IMR-90 (cell line): ENCODE results near the gene TMPRSS3. TPM values are rescaled to one million over a fixed set of nuclear protein-coding genes. Genes with fewer than 3 reads are reported as not detected.

ENCODE experiments used
- ATAC-seq: fragments of 200-7000 bp; cut with Tn5 transposase; 2 replicates; pipeline ENCODE4 v1.9.1; 2020; ENCODE audit warnings: low read depth, mild to moderate bottlenecking, moderate library complexity
- BruUV-seq: library from RNA; stranded (reverse); fragments of 400-500 nt; replicated peaks from 2 replicates; lab custom pipeline; 2021; lab: Mats Ljungman, UMichigan
- CTCF ChIA-PET: fragments of 300-600 bp; formaldehyde crosslinking; extraction: SDS; loops from one replicate; lab custom pipeline; 2021; ENCODE audit warnings: antibody characterized with exemption; lab: Yijun Ruan, JAX
- POLR2A ChIA-PET: fragments of 300-600 bp; sonication (Branson Sonifier 250); formaldehyde crosslinking; loops from one replicate; lab custom pipeline; 2022; ENCODE audit warnings: antibody characterized with exemption; ENCODE audit not compliant: unreplicated experiment; lab: Charles Lee
- DNase-seq: peaks from one replicate; pipeline ENCODE4 v3.0.0; 2013
- H2AFZ ChIP-seq: replicated peaks from 2 replicates; pipeline ENCODE3; 2013; ENCODE audit warnings: low read length, mild to moderate bottlenecking; ENCODE audit not compliant: poor library complexity
- H2AK5ac ChIP-seq: 2 replicates; pipeline ENCODE4 v1.6.1; 2013; ENCODE audit warnings: low read depth, low read length, inconsistent platforms
- H2AK9ac ChIP-seq: replicated peaks from 2 replicates; pipeline ENCODE3; 2013; ENCODE audit warnings: mild to moderate bottlenecking, low read depth, low read length, moderate library complexity; ENCODE audit not compliant: poor library complexity
- H2BK120ac ChIP-seq: 2 replicates; pipeline ENCODE4 v1.6.1; 2013; ENCODE audit warnings: low read depth, low read length, inconsistent platforms
- H2BK15ac ChIP-seq: 3 replicates; pipeline ENCODE4 v1.6.1; 2013; ENCODE audit warnings: low read depth, low read length, inconsistent platforms
- H2BK20ac ChIP-seq: 2 replicates; pipeline ENCODE4 v1.6.1; 2013; ENCODE audit warnings: low read depth, mild to moderate bottlenecking, inconsistent platforms, low read length, moderate library complexity
- H2BK5ac ChIP-seq: 2 replicates; pipeline ENCODE4 v1.6.1; 2013; ENCODE audit warnings: mild to moderate bottlenecking, low read depth, low read length, inconsistent platforms; ENCODE audit not compliant: poor library complexity, severe bottlenecking
- H3K14ac ChIP-seq: replicated peaks from 2 replicates; pipeline ENCODE4 v1.6.1; 2013; ENCODE audit warnings: low read depth, low read length, inconsistent platforms
- H3K18ac ChIP-seq: 2 replicates; pipeline ENCODE4 v1.6.1; 2013; ENCODE audit warnings: low read depth, low read length, control low read depth
- H3K23ac ChIP-seq: 2 replicates; pipeline ENCODE4 v1.6.1; 2013; ENCODE audit warnings: low read depth, low read length, inconsistent platforms
- H3K27ac ChIP-seq: 2 replicates; pipeline ENCODE4 v1.5.1; 2013; ENCODE audit warnings: mild to moderate bottlenecking, control low read depth, low read length; ENCODE audit not compliant: insufficient read depth
- H3K27me3 ChIP-seq: 2 replicates; pipeline ENCODE4 v1.6.1; 2013; ENCODE audit warnings: low read length; ENCODE audit not compliant: control insufficient read depth, insufficient read depth
- H3K36me3 ChIP-seq: 2 replicates; pipeline ENCODE4 v1.6.1; 2013; ENCODE audit warnings: low read length, mixed read lengths; ENCODE audit not compliant: control insufficient read depth, insufficient read depth
- H3K4ac ChIP-seq: 2 replicates; pipeline ENCODE4 v1.6.1; 2013; ENCODE audit warnings: low read depth, low read length, inconsistent platforms
- H3K4me1 ChIP-seq: 2 replicates; pipeline ENCODE4 v1.6.1; 2013; ENCODE audit warnings: low read length, mixed read lengths; ENCODE audit not compliant: control insufficient read depth, insufficient read depth
- H3K4me2 ChIP-seq: 2 replicates; pipeline ENCODE4 v1.6.1; 2013; ENCODE audit warnings: low read depth, mild to moderate bottlenecking, control low read depth, low read length, moderate library complexity
- H3K4me3 ChIP-seq: 2 replicates; pipeline ENCODE4 v1.5.1; 2013; ENCODE audit warnings: low read depth, mild to moderate bottlenecking, control low read depth, low read length, moderate library complexity; ENCODE audit not compliant: insufficient read depth
- H3K56ac ChIP-seq: 2 replicates; pipeline ENCODE4 v1.6.1; 2013; ENCODE audit warnings: low read length, inconsistent platforms; ENCODE audit not compliant: insufficient read depth; ENCODE audit errors: extremely low read depth
- H3K79me1 ChIP-seq, 2 experiments: 2 replicates each; pipeline ENCODE4 v1.6.1; 2013; ENCODE audit warnings: low read length in 2 of 2, inconsistent platforms in 1 of 2, low read depth in 1 of 2
- H3K9ac ChIP-seq: 2 replicates; pipeline ENCODE4 v1.6.1; 2013; ENCODE audit warnings: low read depth, low read length, control low read depth
- H3K9me1 ChIP-seq: 2 replicates; pipeline ENCODE4 v1.6.1; 2013; ENCODE audit warnings: low read length, inconsistent platforms; ENCODE audit not compliant: insufficient read depth
- H3K9me3 ChIP-seq: 2 replicates; pipeline ENCODE4 v1.6.1; 2013; ENCODE audit warnings: low read length; ENCODE audit not compliant: control insufficient read depth, insufficient read depth
- H4K20me1 ChIP-seq: 2 replicates; pipeline ENCODE4 v1.6.1; 2013; ENCODE audit warnings: low read length, inconsistent platforms; ENCODE audit not compliant: insufficient read depth
- H4K5ac ChIP-seq: 2 replicates; pipeline ENCODE4 v1.6.1; 2013; ENCODE audit warnings: mild to moderate bottlenecking, low read depth, low read length, control low read depth
- H4K8ac ChIP-seq, 2 experiments: 2 replicates each; pipeline ENCODE4 v1.6.1; 2013; ENCODE audit warnings: low read depth in 2 of 2, low read length in 2 of 2, control low read depth in 1 of 2, inconsistent platforms in 1 of 2
- H4K91ac ChIP-seq: 2 replicates; pipeline ENCODE4 v1.6.1; 2013; ENCODE audit warnings: low read depth, low read length, inconsistent platforms; ENCODE audit not compliant: insufficient read depth
- BHLHE40 ChIP-seq: fragments of 150-350 bp; IDR thresholded peaks from 2 replicates; pipeline ENCODE4 v1.6.1; 2016; ENCODE audit warnings: mild to moderate bottlenecking, low read depth, low read length
- CEBPB ChIP-seq: IDR thresholded peaks from 2 replicates; pipeline ENCODE4 v1.6.1; 2012; ENCODE audit warnings: low read depth, low read length, improper control_type of control experiment
- CHD1 ChIP-seq: IDR thresholded peaks from 2 replicates; pipeline ENCODE4 v1.6.1; 2012; ENCODE audit warnings: low read depth, low read length, improper control_type of control experiment
- CTCF ChIP-seq: conservative IDR thresholded peaks from 2 replicates; pipeline ENCODE4 v1.5.1; 2012; ENCODE audit warnings: mild to moderate bottlenecking, low read depth, low read length, improper control_type of control experiment
- ELK1 ChIP-seq: fragments of 150-350 bp; IDR thresholded peaks from 2 replicates; pipeline ENCODE4 v1.6.1; 2016; ENCODE audit warnings: low read depth, mild to moderate bottlenecking, low read length, moderate library complexity, borderline replicate concordance
- FOS ChIP-seq: fragments of 150-350 bp; IDR thresholded peaks from 2 replicates; pipeline ENCODE4 v1.6.1; 2016; ENCODE audit warnings: low read depth, low read length
- MAFK ChIP-seq: IDR thresholded peaks from 2 replicates; pipeline ENCODE4 v1.6.1; 2012; ENCODE audit warnings: low read depth, low read length, improper control_type of control experiment
- MAZ ChIP-seq: IDR thresholded peaks from 2 replicates; pipeline ENCODE4 v1.6.1; 2012; ENCODE audit warnings: low read depth, mild to moderate bottlenecking, low read length, improper control_type of control experiment, moderate library complexity, borderline replicate concordance
- MXI1 ChIP-seq: IDR thresholded peaks from 2 replicates; pipeline ENCODE4 v1.6.1; 2012; ENCODE audit warnings: low read depth, mild to moderate bottlenecking, low read length, moderate library complexity, borderline replicate concordance
- NFE2L2 ChIP-seq: fragments of 150-350 bp; IDR thresholded peaks from 2 replicates; pipeline ENCODE4 v1.6.1; 2016; ENCODE audit warnings: low read depth, mild to moderate bottlenecking, low read length
- POLR2A ChIP-seq: IDR thresholded peaks from 2 replicates; pipeline ENCODE4 v1.6.1; 2012; ENCODE audit warnings: mild to moderate bottlenecking, low read depth, low read length
- RAD21 ChIP-seq: IDR thresholded peaks from 2 replicates; pipeline ENCODE4 v1.6.1; 2012; ENCODE audit warnings: low read length, improper control_type of control experiment
- RCOR1 ChIP-seq: IDR thresholded peaks from 2 replicates; pipeline ENCODE4 v1.6.1; 2012; ENCODE audit warnings: mild to moderate bottlenecking, low read length, improper control_type of control experiment; ENCODE audit not compliant: insufficient replicate concordance
- RFX5 ChIP-seq: IDR thresholded peaks from 2 replicates; pipeline ENCODE4 v1.8.0; 2012; ENCODE audit warnings: low read depth, mild to moderate bottlenecking, low read length, moderate library complexity
- SMC3 ChIP-seq: fragments of 150-350 bp; IDR thresholded peaks from 2 replicates; pipeline ENCODE4 v1.6.1; 2016; ENCODE audit warnings: low read depth, mild to moderate bottlenecking, antibody characterized with exemption, low read length, moderate library complexity
- USF2 ChIP-seq: fragments of 150-350 bp; IDR thresholded peaks from 2 replicates; pipeline ENCODE4 v1.6.1; 2017; ENCODE audit warnings: mild to moderate bottlenecking, antibody characterized with exemption, low read length, low read depth
- WGBS, 2 experiments: methylation state at CpG; one replicate each; pipeline versions ENCODE4 v1.1.5 to v1.1.7; 2013; ENCODE audit warnings: missing lambda C conversion rate in 2 of 2; ENCODE audit not compliant: insufficient read length in 1 of 2; ENCODE audit errors: extremely low coverage in 2 of 2; 5-methylcytosine and 5-hydroxymethylcytosine counted together
- dilution Hi-C: fragments of 300-500 bp; cut with HindIII; formaldehyde crosslinking; loops from one replicate; pipeline ENCODE4 v1.14.3; 2018; ENCODE audit warnings: low sequenced_read_pairs; ENCODE audit not compliant: unreplicated experiment
- in situ Hi-C: fragments of 300-500 bp; cut with MboI; formaldehyde crosslinking; loops from 3 replicates; pipeline ENCODE4 v1.14.3; 2019; ENCODE audit warnings: low sequenced_read_pairs, inconsistent platforms, mixed read lengths
- intact Hi-C: fragments of 100-400 bp; cut with micrococcal nuclease; formaldehyde crosslinking; loops from 2 replicates; pipeline ENCODE4 v1.10.0; 2022
- polyA plus RNA-seq, 3 experiments: library from polyadenylated mRNA; depleted of rRNA; stranded (reverse); fragments of >200 nt; gene quantifications; 2 replicates each; pipeline ENCODE4 v1.2.3, GENCODE V29; 2012; ENCODE audit warnings: low replicate concordance in 1 of 3
- total RNA-seq: library from RNA; depleted of rRNA; stranded (reverse); fragments of >200 nt; gene quantifications from 2 replicates; pipeline ENCODE4 v1.2.3, GENCODE V29; 2012

TMPRSS3 gene
- total and polyA plus RNA-seq, 2 of the 4 experiments (the other 2 are of a cell fraction), result not detected

- H3K14ac ChIP-seq, result no peak overlapping the region
- H4K5ac ChIP-seq, result no peak overlapping the region
- DNase-seq (no peak), ATAC-seq (no peak)
- no peak overlapping the region for H3K9ac ChIP-seq
- no peak overlapping the region for H2BK120ac ChIP-seq
- no peaks in the 10 kb centered on the region for H4K20me1 ChIP-seq
- no peak overlapping the region for H3K18ac ChIP-seq
- H3K4me2 ChIP-seq, result no peak overlapping the region
- in situ Hi-C loops, result no loop called here
- H2AK9ac ChIP-seq, result no peak overlapping the region
- no TSS peak for BruUV-seq
- CTCF ChIA-PET, result no interaction called here
- H3K27ac ChIP-seq, result no peak overlapping the region
- H3K4me1 ChIP-seq, result peaks cover 5% of the 10 kb centered on the region; the same call in 1 of the 2 replicates
- WGBS, 2 experiments, result 80% methylated on average over 1 of the region's 4 CpGs; no CpG with 5 or more reads in 1 of the 2 experiments
- POLR2A ChIA-PET, result no interaction called here
- H2AFZ ChIP-seq, result no peak overlapping the region
- H2BK15ac ChIP-seq, result no peak overlapping the region
- H3K36me3 ChIP-seq, result no peaks in the 10 kb centered on the region
- dilution Hi-C loops, result no loop called here
- TF ChIP-seq RFX5 (no peak), USF2 (no peak), SMC3 (no peak), ELK1 (no peak), RAD21 (no peak), CHD1 (no peak), BHLHE40 (no peak), MXI1 (no peak), CEBPB (no peak), NFE2L2 (no peak), MAFK (no peak), RCOR1 (no peak), CTCF (no peak), POLR2A (no peak), MAZ (no peak), FOS (no peak)
- H3K23ac ChIP-seq, result no peak overlapping the region
- intact Hi-C loops, result no loop called here
- no peak overlapping the region for H2BK5ac ChIP-seq
- H3K79me1 ChIP-seq, result no peaks in the 10 kb centered on the region
- no peak overlapping the region for H3K56ac ChIP-seq
- H2BK20ac ChIP-seq, result no peak overlapping the region
- peaks cover 18% of the 10 kb centered on the region; the same call in 1 of the 2 replicates for H3K27me3 ChIP-seq
- no peak overlapping the region for H3K4me3 ChIP-seq
- H4K91ac ChIP-seq, result no peak overlapping the region
- no peak overlapping the region for H3K4ac ChIP-seq
- H3K9me1 ChIP-seq, result no peaks in the 10 kb centered on the region
- no peaks in the 10 kb centered on the region for H3K9me3 ChIP-seq
- H2AK5ac ChIP-seq, result no peak overlapping the region
- no peak overlapping the region for H4K8ac ChIP-seq
Measured at GRCh38 chr21:42413500-42413899, 17.6 kb upstream of the TMPRSS3 start.
